GM18508 (cell line): Measurements from ENCODE around the gene NPPA.
"Not testable (repeated sequence)": the region's sequence is repeated elsewhere in the genome, so short reads cannot be mapped to it uniquely, and the experiment has no call there.

Experiments
- ATAC-seq: cut with Tn5 transposase; IDR thresholded peaks from one replicate; pipeline ENCODE4 v1.9.1; 2021; ENCODE audit warnings: moderate number of reproducible peaks; ENCODE audit not compliant: insufficient read depth, unreplicated experiment

The NPPA gene

DNA sequence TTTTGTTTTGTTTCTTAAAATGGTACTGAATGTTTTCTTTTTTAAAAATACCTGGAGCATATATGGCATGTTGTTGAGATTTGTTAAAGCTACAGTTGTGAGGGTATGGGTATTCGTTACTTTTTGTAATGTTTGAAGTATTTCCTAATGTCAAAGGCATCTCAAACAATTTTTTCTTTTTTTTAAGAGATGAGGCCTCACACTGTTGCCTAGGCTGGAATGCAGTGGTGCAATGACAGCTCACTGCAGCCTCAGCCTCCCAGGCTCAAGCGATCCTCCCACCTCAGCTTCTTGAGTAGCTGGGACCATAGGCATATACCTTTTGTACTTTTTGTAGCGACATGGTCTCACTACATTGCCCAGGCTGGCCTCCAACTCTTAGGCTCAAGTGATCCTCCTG is 25.5 kb downstream of the NPPA start:
- no peak for ATAC-seq

DNA sequence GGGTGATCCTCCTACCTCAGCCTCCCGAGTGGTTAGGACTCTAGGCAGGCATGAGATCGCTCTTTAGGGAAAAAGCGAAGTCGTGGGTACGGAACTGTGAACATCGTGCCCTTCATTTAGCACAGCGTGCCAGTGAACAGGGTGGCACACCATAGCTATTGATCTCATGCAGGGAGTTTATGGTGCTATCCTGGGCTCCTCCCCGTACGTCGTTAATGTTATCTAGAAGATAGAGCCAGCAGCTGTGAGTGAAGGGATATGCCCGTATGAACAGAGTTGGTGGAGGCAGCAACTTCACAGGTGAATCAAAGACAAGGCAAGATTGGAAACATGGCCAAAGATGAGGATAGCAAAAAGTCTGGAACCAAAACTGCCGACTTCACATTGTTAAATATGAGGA is 30.4 kb downstream of the NPPA start:
- ATAC-seq, result no peak

DNA sequence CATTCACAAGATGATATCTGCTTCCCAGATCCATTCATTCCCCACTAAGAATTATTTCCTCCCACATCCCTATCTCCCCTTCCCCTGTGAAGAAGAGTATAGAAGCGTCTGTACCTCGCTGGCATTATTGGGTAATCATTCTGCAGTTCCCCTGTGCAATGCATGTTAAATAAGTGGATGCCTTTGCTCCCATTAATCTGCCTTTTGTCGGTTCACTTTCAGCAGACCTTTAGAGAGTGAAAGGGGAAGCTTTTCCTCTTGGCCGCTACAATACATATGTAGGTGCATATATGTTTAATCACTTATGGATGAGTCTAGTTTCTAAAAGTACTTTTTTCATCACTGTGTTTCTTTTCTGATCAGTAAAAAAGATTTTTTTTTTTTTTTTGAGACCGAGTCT is 34.6 kb downstream of the NPPA start:
- ATAC-seq, result no peak

DNA sequence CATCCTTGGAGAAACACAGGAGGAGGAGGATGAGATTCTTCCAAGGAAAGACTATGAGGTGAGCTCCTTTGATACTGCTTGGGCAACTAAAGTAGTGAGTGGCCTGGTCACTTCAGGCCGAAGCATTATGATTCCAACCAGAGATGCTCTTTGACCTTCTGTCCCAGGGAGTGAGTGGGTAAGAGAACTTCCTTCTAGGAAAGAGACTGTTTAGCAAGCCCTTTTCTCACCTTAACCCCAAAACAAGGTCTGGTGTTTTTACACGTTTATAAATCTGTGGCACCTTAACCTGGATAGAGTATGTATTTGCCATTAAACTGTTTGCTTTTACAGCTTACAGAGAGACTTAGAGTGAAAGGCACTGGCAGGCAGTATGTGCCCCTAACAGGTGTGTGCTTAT is 40.5 kb downstream of the NPPA start:
- no peak for ATAC-seq

DNA sequence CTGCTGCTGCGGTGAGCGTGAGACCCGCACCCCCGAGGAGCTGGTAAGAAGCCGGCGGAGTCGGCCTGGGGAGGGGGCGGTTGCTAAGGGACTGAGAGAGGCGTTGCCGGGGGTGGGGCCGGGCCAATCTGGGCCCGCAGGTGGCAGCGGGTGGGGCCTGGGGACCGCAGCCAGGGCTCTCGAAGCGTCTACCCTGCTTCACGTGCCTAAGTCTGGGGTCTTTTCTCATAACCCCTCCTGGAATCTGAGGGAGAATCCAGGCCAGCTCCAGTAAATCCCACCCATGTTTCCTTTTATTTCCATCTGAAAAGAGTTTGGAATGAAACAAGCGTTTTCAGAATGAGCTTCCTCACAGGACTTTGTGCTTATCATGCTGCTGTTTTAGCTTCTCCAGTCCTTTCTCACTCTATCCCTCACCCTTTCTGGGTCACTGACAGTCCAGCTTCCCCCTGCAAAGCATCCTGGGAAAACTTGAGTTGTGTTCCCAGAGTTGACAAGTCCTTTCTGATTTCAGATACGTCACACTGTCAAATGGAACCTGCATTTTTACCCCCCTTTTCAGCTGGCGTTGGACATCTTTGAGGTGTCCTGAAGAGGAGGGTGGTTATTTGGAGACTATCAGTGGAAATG is 41.2 kb downstream of the NPPA start:
- peak; percentile 11 for ATAC-seq

DNA sequence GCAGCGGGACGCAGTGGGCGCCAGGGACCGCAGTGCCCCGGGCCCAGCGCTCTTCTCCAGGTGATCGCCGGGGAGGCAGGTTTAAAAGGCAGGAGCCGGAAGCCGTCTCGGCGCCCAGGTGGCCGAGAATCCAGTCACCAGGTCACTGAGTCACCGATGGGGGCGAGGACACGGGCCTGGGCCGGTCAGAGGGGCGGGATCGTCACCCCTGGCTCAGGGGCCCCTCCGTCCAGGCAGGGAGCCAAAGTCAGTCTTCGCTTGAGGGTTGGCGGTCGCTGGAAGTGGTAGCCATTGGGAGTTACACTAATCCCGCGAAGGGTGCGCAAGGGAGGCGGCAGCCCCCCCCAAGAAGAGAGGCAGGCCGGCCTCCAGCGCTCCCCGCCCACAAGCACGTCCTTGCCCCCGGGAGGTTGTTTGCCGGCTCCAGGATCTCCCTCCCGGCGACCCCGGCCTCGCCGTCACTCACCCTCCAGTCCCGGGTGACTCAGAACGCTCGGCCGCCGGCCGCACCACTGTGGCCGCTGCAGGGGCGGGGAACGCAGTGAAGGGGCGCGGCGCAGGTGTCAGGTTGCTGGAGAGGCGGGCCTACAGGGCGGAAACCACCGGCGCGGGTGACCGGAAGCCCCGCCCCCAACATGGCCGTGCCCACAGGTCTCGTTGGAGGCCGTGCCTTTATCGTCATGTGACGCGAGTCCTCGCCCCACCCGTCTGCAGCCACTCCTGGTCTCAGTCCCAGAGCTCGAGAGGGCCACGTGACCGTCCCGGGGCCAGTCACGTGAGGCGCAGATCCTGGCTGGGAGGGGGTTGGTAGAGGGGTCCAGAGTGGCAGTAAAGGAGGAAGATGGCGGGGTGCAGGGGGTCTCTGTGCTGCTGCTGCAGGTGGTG is 41.9 kb downstream of the NPPA start, which contains the start of the genes CLCN6 and MTHFR:
TSS of gene CLCN6 (plus strand) at position 770 of the 885 bp plus-strand sequence. CDS start at position 842, 72 bp downstream.
TSS of gene MTHFR (minus strand) at position 543 of the 885 bp plus-strand sequence. CDS start 2,848 bp downstream, outside the sequence.
- peak; percentile 69 for ATAC-seq

DNA sequence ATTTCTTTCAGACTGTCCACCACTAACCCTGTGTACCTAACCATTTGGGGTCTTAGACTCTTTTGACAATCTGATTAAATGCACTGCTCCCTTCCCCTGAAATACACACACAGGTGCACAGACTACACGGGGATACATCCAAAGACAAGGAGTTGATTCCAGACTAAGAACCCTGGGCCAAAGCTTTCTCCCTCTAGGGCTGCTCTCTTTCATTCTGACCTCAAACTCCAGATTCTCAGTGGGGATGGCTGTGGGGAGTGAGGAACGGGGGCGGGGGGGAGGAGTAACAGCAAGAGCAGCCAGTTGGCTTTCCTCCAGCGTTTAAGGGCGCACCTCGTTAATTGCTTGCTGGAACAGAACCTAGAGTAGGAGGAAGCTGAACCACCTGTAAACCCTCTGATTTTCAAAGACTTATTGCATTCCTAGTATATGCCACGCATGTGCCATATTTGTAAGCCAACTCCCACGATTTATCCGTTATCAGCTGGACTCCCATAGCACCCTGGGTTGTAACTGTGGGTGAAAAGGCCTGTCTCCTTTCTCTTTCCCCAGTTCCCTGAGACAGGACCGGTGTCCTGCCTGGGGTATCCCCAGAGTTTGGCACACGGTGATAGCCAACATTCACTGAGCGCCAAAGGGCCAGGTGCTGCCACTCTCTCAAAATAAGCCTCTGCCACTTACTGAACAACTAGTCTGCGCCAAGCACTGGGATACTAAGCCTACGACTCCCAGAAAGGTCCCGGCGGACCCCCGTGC is 42.7 kb downstream of the NPPA start:
- ATAC-seq, result no peak

DNA sequence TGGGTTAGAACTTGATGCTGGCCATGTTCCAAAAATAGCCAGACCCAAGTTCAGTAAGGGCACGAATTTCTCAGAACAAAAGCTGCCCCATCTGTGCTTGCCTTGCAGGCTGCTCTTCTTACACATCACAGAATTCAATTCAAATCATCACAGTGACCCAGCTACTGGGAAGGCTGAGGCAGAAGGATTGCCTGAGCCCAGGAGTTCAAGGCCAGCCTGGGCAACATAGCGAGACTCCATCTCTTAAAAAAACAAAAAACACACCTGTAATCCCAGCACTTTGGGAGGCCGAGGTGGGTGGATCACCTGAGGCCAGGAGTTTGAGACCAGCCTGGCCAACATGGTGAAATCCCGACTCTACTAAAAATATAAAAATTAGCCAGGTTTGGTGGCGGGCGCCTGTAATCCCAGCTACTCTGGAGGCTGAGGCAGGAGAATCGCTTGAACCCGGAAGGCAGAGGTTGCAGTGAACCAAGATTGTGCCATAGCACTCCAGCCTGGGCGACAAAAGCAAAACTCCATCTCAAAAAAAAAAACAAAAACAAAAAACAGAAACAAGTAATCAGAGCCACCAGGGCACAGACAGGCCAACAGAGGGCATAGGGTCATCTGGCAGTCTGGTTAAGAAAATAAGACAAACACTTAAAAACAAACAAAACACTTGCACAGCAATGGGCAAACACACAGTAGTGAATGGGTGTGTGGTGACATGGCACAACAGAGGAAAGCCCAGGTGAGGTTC is 43.5 kb downstream of the NPPA start:
- not testable (repeated sequence) for ATAC-seq

DNA sequence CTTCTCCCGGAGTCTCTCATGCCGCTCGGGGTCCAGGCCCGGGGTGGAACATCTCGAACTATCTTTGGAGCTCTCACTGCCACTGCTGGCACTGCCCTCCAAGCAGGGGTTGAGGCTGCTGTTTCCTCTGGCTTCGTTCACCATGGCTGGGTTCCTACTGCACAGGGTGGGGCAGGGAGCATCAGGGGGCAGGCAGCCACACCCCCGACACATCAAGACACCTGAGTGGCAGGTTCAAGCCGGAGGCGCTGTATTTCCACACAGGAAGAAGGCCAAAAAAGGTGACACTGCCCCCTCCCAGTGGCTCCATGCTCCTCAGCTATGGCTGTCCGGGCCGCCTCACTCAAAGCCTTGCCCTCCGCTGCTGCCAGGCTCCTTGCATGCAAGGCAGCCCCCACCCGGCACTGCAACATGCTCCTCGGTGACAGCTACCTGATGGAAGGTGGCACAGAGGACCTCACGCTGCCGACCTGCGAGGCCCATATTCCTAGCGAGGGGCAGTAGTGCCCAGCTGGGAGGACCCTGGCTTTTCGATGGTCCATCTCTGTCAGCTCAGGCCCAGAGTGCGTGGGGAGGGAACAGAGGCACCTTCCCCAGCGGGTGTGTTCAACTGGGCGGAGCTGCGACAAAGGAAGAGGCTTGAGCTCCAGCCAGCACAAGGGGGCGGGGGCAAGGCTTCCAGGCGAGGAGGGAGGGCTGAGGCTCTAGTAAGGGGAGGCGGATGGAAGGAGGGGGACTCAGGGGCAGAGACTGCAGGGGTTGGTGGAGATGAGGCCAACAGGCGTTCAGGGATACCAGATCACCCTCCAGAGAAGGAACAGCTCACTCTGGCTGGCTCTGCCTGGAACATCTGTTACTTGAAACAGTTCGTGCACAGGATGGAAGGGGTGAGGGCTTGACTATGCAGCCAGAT is 44.4 kb downstream of the NPPA start:
- no peak for ATAC-seq

DNA sequence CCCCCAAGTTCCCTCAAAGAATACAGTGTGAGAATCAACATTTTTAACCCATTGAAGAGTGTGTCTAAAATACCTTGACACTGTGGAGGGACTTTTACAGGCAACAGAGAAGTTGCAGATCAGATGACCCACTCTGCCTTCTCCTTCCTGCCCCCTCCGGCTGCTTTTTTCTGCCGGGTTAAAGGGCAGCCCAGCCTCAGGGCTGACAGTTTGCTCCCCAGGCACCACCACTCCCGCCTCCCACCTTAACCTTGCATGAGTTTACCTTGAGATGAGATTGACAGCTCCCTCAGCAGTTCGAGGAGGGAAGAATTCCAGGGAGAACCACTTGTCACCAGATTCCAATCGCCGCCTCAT is 45.0 kb downstream of the NPPA start:
- ATAC-seq, result no peak

DNA sequence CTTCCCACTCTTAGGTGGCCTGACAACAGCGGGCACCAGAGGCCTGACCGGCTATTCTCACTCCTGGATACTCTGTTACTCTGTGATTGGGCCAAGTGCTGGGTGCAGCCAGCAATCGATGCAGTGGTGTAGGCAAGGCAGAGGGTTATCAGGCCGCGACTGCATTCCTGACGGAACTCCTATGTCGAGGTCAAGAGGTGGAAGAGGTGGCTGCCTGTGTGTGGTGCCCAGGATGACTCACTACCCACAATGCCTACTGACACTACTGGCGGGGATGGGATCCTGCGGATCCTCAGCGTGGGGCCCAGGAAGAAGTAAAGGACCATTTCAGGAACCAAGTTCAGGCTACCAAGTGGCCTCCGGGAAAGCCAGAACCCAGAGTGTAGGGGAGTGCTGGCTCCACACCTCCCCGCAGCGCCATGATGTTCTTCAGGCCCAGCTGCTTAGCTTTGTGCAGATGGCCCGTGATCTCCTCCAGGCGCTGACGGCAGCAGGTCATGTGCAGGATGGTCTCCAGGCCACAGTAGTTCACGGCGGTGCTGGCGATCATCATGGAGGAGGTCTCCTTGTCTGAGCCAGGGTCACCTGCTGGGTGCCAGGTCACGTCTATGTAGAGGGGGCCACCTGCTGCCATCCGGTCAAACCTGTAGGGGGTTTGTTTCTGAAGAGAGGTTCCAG is 46.7 kb downstream of the NPPA start:
- no peak for ATAC-seq

DNA sequence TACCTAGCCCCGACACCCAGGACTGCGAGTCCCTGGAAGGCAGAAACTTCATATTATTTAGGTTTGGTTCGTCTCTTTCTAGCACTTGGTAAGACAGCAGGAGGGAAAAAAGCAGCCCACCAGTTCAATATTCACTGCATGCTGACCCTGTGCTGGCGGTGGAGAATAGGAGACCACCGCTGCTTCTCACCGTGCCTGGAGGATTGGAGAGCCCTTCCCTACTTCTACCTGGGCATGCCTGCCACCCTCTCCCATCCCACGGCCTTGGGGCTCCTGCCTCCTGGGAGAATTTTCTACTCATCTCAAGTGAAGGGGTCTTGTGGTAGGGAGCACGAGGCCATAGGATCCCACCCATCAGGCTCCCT is 47.2 kb downstream of the NPPA start:
- no peak for ATAC-seq

DNA sequence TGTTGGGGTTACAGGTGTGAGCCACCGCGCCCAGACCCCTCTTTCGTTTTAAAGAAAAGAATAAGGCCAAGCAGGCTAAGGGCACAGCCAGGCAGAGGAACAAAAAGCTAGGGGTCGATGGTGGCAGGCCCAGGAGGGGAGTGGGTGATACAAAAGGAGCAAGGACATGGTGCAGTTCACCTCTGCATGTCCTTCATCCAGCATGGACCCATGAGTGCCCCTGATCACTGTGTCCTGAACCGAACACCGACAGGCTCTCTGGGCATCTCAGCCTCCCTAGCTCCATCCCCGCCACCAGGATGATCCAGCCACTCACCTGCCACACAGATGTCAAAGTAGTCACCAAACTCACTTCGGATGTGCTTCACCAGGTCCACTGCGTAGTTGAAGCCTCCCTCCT is 47.7 kb downstream of the NPPA start:
- no peak for ATAC-seq

DNA sequence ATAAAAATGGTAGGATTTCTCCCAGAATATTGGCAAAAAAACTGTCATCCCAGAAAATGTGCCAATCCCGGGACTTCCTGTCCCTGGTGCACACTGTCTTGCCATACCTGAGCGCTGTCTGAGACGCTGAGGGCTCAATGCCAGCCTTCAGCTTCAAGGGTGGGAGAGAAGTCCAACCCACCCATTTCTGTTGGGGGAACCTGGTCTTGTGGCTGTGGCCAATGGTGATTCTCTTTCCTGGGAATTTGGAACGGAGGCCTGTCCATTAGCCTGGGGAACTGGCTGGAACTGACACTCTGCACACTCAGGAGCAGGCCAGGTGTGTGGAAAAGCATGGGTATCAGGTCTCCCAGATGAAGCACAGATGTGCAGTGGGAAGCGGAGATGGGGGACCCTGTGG is 48.5 kb downstream of the NPPA start:
- no peak for ATAC-seq

DNA sequence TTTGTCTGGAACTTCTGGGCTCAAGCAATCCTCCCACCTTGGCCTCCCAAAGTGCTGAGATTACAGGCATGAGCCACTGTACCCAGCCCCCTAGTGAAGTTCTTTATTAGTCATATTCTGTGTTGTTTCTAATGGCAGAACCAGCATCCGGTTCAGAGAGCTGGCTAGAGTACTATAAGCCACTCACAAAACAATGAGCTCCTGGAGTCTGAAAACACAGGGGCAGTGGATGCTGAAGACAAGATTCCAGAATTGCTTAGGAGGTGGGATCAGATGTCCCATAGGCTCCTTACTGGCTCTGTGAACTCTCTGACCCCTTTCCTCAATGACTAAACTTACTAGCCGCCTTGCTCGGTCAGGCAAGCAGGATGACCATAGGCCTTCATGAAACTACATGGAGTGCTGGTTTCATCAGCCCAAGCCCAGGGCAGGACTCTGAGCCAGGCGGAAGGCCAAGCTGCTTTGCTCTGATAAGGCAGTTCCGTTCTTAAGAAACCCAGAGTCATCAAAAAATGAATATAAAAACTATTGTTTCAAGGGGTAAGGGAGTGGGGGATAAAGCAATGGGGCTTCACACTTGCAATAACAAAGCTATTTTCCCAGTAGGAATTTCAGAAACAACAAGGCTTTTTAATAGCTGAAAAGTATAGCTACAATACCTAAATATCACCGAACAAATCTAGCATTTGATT is 49.9 kb downstream of the NPPA start:
- no peak for ATAC-seq

DNA sequence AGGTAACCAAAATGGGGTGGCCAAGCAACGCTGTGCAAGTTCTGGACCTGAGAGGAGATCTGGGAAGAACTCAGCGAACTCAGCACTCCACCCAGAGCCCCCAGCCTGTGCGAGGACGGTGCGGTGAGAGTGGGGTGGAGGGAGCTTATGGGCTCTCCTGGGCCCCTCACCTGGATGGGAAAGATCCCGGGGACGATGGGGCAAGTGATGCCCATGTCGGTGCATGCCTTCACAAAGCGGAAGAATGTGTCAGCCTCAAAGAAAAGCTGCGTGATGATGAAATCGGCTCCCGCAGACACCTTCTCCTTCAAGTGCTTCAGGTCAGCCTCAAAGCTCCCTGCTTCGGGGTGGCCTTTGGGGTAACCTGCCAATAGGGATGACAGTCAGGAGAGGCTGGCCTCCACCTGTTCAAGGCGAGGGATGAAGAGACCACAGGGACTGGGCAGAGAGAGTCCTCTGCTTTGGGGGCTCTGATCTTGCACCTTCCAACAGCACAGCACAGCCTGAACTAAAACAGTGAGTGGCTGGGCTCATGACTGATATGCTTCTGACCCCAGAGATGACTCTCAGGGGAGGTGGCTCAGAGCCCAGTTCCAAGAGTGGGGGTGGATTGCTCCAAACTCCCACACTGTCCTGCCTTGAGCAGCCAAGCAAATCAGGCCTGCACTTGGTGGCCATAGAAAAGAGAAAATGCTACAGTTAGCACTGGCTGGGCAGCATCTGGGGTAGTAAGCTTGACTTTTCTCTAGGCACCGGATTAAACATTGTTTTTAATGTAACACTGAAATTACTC is 51.4 kb downstream of the NPPA start:
- no peak for ATAC-seq
